HG02678 (cell line): ENCODE measurements around the gene GNB1.
"Not testable (repeated sequence)": the region's sequence is repeated elsewhere in the genome, so short reads cannot be mapped to it uniquely, and the experiment has no call there.

ENCODE experiments used
- ATAC-seq: cut with Tn5 transposase; IDR thresholded peaks from one replicate; pipeline ENCODE4 v1.9.1; 2021; ENCODE audit warnings: mild to moderate bottlenecking, moderate library complexity; ENCODE audit not compliant: unreplicated experiment

The GNB1 gene

GRCh38 chr1:1890506-1891348 is at the start of gene GNB1:
GNB1 (minus strand) TSS chr1:1891087; CDS start chr1:1825453, 65,634 bp downstream.
- peak; percentile 78 for ATAC-seq

- ATAC-seq, result no peak
These were observed 49.2 kb upstream of the GNB1 start for GRCh38 chr1:1940123-1940425.

- no peak for ATAC-seq
These were observed 48.6 kb upstream of the GNB1 start for GRCh38 chr1:1939296-1940122.

- no peak for ATAC-seq
These were observed 47.9 kb upstream of the GNB1 start for GRCh38 chr1:1938613-1939295.

GRCh38 chr1:1938276-1938573 is 47.3 kb upstream of the GNB1 start:
- ATAC-seq, result no peak

- ATAC-seq, result no peak
These were observed 46.8 kb upstream of the GNB1 start for GRCh38 chr1:1937549-1938275.

- no peak for ATAC-seq
These were observed 46.2 kb upstream of the GNB1 start for GRCh38 chr1:1937061-1937460.

- ATAC-seq, result not testable (repeated sequence)
These were observed 44.0 kb upstream of the GNB1 start for GRCh38 chr1:1934848-1935247.

- ATAC-seq, result no peak
These were observed 39.0 kb upstream of the GNB1 start for GRCh38 chr1:1929639-1930545.

GRCh38 chr1:1929102-1929638 is 38.3 kb upstream of the GNB1 start:
- no peak for ATAC-seq

- ATAC-seq, result no peak
These were observed 37.6 kb upstream of the GNB1 start for GRCh38 chr1:1928231-1929101.

- no peak for ATAC-seq
These were observed 36.9 kb upstream of the GNB1 start for GRCh38 chr1:1927751-1928150.

GRCh38 chr1:1926886-1927660 is 36.2 kb upstream of the GNB1 start:
- ATAC-seq, result no peak

GRCh38 chr1:1926346-1926811 is 35.5 kb upstream of the GNB1 start:
- ATAC-seq, result no peak

- ATAC-seq, result no peak
These were observed 34.8 kb upstream of the GNB1 start for GRCh38 chr1:1925437-1926345.

- ATAC-seq, result no peak
These were observed 34.0 kb upstream of the GNB1 start for GRCh38 chr1:1924849-1925248.

- no peak for ATAC-seq
These were observed 33.5 kb upstream of the GNB1 start for GRCh38 chr1:1924386-1924785.
